ENCODE data around the gene BANK1. TPM values are rescaled to one million over a fixed set of nuclear protein-coding genes. Genes with fewer than 3 reads are reported as not detected.

BANK1 gene, protein sequence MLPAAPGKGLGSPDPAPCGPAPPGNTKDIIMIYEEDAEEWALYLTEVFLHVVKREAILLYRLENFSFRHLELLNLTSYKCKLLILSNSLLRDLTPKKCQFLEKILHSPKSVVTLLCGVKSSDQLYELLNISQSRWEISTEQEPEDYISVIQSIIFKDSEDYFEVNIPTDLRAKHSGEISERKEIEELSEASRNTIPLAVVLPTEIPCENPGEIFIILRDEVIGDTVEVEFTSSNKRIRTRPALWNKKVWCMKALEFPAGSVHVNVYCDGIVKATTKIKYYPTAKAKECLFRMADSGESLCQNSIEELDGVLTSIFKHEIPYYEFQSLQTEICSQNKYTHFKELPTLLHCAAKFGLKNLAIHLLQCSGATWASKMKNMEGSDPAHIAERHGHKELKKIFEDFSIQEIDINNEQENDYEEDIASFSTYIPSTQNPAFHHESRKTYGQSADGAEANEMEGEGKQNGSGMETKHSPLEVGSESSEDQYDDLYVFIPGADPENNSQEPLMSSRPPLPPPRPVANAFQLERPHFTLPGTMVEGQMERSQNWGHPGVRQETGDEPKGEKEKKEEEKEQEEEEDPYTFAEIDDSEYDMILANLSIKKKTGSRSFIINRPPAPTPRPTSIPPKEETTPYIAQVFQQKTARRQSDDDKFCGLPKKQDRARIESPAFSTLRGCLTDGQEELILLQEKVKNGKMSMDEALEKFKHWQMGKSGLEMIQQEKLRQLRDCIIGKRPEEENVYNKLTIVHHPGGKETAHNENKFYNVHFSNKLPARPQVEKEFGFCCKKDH
- total RNA-seq: 10 to 100 TPM in 3 of 4 donors, 1 to 10 TPM in 1; 7.3 to 19.9 (median 13.3) TPM

GRCh38 chr4:101790521-101791181, at the start of gene BANK1:
Gene BANK1 (plus strand): TSS chr4:101790730. CDS start chr4:101790881, 151 bp downstream.
- TF ChIP-seq, protein P1, sequence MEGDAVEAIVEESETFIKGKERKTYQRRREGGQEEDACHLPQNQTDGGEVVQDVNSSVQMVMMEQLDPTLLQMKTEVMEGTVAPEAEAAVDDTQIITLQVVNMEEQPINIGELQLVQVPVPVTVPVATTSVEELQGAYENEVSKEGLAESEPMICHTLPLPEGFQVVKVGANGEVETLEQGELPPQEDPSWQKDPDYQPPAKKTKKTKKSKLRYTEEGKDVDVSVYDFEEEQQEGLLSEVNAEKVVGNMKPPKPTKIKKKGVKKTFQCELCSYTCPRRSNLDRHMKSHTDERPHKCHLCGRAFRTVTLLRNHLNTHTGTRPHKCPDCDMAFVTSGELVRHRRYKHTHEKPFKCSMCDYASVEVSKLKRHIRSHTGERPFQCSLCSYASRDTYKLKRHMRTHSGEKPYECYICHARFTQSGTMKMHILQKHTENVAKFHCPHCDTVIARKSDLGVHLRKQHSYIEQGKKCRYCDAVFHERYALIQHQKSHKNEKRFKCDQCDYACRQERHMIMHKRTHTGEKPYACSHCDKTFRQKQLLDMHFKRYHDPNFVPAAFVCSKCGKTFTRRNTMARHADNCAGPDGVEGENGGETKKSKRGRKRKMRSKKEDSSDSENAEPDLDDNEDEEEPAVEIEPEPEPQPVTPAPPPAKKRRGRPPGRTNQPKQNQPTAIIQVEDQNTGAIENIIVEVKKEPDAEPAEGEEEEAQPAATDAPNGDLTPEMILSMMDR (IDR thresholded peaks at IDR 0.05; ENCODE audit: low read depth): no peak

GRCh38 chr4:101753721-101754120, 36.8 kb upstream of the BANK1 start:
- TF ChIP-seq, protein P1 (IDR thresholded peaks at IDR 0.05; ENCODE audit: low read depth): no peak

DNA sequence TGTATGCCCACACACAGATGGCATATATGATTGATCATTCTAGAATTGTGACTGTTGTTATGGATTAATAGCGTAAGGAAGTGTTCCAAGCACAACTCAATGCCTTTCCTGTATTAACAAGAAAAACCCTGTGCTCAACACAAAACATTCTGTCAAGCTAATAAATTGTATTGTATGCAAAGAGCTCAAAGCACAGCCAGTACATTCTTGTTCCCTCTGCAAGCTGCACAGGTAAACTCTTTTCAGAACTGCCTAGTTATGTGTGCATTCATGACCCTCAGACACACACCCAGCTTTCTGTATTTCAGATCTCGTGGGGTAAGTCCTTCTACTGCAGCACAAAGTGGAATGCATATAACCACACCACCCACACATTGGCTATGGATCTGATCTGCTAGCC, 34.3 kb upstream of the BANK1 start:
- TF ChIP-seq, protein P1 (IDR thresholded peaks at IDR 0.05; ENCODE audit: low read depth): no peak

DNA sequence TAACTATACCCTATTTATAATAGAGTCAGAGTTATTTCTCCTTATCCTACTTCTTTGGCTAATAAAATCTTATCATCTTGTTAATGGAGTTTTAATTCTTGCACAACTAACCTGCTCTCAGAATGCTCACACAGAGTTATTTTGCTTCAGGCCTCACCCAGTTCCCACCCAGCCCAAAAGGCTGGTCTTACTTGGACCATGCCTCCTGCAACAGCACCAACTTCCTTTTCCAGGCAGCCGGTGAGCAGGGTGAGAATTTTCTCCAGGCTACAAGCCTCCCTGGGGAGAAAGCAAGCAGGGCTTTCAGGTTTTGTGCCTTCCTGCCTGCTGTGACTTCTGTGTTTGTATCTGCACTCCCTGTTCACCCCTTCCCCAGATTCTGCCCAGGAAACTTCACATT, 29.1 kb upstream of the BANK1 start:
- TF ChIP-seq, protein P1 (IDR thresholded peaks at IDR 0.05; ENCODE audit: low read depth): no peak

DNA sequence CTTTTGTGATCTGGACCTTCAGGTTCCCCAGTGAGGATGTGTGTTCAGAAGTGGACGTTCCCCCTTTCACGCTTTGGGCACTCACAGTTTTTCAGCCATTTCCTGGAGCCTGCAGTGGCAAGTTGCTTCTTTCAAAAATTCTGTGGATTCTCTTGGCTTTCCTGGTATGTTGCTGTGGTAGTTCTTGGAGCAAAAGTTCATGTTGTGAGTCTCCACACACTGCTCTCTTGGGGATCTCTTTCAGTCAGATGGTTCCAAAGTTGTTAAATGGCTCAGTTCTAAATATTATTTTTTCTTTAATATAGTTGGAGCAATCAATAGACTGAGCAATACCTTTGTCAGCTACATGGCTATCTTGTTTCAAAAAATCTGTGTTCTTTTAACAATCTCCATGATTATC, 28.5 kb upstream of the BANK1 start:
- TF ChIP-seq, protein P1 (IDR thresholded peaks at IDR 0.05; ENCODE audit: low read depth): no peak

GRCh38 chr4:101762534-101762933, 28.0 kb upstream of the BANK1 start:
- TF ChIP-seq, protein P1 (IDR thresholded peaks at IDR 0.05; ENCODE audit: low read depth): no peak

DNA sequence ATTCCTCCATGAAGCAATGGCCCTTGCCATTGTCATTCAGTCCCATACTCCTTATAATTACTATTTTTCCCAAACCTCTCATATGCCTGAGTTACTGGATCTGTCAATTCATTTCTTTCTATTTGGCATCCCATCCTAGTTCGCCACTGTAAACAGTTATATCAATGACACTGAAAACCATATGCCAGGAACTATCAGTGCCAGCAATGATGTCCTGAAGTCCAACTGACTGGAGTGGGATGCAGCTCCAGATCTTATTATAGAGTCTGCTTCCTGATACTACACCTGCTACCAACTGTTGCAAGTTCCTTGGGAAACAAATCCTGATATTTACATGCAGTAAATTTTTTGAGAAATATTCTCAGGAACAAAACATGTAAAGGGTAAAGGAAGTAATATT, 27.0 kb upstream of the BANK1 start:
- TF ChIP-seq, protein P1 (IDR thresholded peaks at IDR 0.05; ENCODE audit: low read depth): no peak
